Activated T-helper 2 cell treated with anti-CD3 and anti-CD28 coated beads, Interferon-gamma antibody, Interleukin-2, Interleukin-4, amounts not matched to agents 10 μg/mL and 5 μg/mL and 100 μg/mL, durations not matched to agents 14 hours and 24 hours and 36 hours (primary cell): Measurements from ENCODE around the gene IQCH. TPM values are rescaled to one million over a fixed set of nuclear protein-coding genes. Genes with fewer than 3 reads are reported as not detected.

Source experiments
- DNase-seq: peaks from one replicate; pipeline ENCODE4 v3.0.0; 2021; ENCODE audit warnings: low spot score
- H3K27ac Mint-ChIP-seq: one replicate; pipeline ENCODE4 v1.8.0; 2021; ENCODE audit warnings: mixed read lengths
- H3K27me3 Mint-ChIP-seq: one replicate; pipeline ENCODE4 v1.8.0; 2021; ENCODE audit warnings: low read depth, mixed read lengths
- H3K36me3 Mint-ChIP-seq: one replicate; pipeline ENCODE4 v1.8.0; 2021; ENCODE audit warnings: low read depth, mixed read lengths
- H3K4me1 Mint-ChIP-seq: one replicate; pipeline ENCODE4 v1.8.0; 2021; ENCODE audit warnings: low read depth, mixed read lengths
- H3K4me3 Mint-ChIP-seq: one replicate; pipeline ENCODE4 v1.8.0; 2021; ENCODE audit warnings: low read depth, mild to moderate bottlenecking, moderate library complexity, mixed read lengths
- H3K9me3 Mint-ChIP-seq: one replicate; pipeline ENCODE4 v1.8.0; 2021; ENCODE audit warnings: mixed read lengths
- intact Hi-C: fragments of 100-400 bp; cut with micrococcal nuclease; formaldehyde crosslinking; loops from one replicate; pipeline ENCODE4 v1.15.1; 2023
- total RNA-seq: library from RNA; stranded (reverse); gene quantifications from 2 replicates; pipeline ENCODE4 v1.2.3, GENCODE V29; 2022

The IQCH gene
- total RNA-seq, 1 donor from 2014 or later = 0.68 TPM

DNA sequence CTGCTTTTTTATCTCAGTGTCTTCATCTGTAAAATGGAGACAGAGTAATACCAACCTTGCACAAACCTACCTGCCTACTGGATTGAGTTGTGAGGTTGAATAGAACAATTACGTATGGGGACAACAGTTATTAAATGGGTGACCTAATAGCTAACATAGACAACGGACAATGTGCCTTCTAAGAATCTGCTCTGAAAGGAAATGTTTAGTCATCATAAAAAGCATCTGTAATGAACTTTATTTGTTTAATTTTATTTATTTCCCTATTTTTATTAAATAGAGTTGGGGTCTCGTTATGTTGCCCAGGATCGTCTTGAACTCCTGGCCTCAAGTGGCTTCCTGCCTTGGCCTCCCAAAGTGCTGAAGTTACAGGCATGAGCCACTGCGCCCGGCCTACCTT is 207.1 kb downstream of the IQCH start:
- H3K9me3 Mint-ChIP-seq = no peaks in the 10 kb centered on the region
- no peak for DNase-seq
- peaks cover 3% of the 10 kb centered on the region for H3K27me3 Mint-ChIP-seq
- no peaks in the 10 kb centered on the region for H3K36me3 Mint-ChIP-seq
- intact Hi-C loops = no loop called here
- H3K4me3 Mint-ChIP-seq = no peak overlapping the region
- H3K27ac Mint-ChIP-seq = no peak overlapping the region
- peaks cover under 1% of the 10 kb centered on the region for H3K4me1 Mint-ChIP-seq

DNA sequence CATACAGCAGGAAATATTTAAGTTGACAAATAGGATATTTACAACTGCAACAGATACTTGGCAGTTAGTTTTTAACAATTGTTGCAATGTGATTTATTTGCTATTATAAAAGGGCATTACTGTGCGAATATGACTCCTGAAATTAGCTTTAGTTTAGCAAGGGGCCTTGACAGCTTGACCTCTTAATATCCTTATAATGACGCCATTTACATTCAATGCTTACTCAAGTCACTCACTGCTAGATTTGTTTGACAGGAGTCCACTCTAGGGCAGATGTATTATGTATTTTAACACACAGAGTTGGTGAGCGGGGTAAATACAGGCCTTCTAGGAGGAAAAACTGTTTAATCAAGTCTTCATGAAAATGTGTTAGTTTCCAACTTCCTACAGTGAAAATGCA is 208.3 kb downstream of the IQCH start:
- DNase-seq = no peak
- Mint-ChIP-seq H3K4me3 (no peak overlapping the region), H3K4me1 (no peaks in the 10 kb centered on the region), H3K9me3 (no peaks in the 10 kb centered on the region), H3K36me3 (no peaks in the 10 kb centered on the region), H3K27ac (no peak overlapping the region), H3K27me3 (peaks cover 4% of the 10 kb centered on the region)
- intact Hi-C loops = no loop called here

DNA sequence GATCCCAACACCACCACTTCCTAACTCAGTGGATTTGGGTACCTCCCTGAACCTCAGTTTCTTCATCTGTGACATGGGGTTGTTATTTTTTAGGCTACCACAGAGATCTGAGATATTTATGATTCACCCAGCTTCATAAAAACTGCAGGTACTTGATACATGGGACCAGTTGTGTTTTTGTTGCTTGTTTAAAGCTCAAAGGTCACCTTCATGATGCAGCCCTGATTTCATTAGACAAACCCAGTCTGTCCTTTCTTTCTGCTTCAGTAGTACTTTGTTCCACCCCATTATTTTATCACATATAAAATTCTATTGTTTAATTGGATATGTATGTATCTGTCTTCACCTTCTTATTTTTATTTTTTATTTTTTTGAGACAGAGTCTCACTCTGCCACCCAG is 208.9 kb downstream of the IQCH start:
- Mint-ChIP-seq H3K27ac (no peak overlapping the region), H3K36me3 (no peaks in the 10 kb centered on the region), H3K4me1 (no peaks in the 10 kb centered on the region), H3K9me3 (no peaks in the 10 kb centered on the region), H3K27me3 (peaks cover 6% of the 10 kb centered on the region), H3K4me3 (no peak overlapping the region)
- intact Hi-C loops = no loop called here
- no peak for DNase-seq

DNA sequence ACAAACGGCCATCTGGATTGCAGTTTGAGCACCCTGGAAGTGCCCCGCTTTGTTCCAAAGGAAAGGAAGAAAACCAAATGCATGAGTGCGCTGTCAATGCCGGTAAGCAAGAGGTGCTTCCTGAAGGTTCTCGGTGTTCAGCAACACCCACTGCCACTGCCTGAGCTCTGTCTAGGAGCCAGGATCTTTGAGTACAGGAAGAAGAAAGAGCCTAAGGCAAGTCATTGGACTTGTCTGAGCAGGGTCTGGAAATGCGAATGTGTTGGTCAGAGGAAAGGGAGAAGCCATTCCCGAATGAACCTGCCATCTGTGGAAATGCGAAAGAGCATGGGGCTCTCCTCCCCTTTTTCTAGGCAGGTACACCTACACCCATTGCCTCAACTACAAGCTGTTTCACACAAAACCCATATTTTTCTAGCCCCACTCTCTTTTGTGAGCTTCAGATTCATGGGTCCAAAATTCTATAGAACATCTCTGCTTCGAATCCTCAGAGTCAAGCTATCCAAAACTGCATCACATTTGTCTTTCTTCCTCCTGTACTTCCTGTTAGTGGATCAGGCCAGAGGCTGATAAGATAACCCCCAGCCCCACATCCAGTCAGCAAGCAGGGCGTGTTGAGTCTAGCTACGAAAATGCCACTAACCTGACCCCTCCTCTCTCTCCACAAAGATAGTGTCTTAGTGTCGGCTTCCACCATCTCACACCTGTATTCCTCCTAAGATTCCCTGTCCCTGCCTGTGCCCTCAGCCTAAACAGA is 210.8 kb downstream of the IQCH start:
- Mint-ChIP-seq H3K9me3 (no peaks in the 10 kb centered on the region), H3K36me3 (no peaks in the 10 kb centered on the region), H3K4me3 (no peak overlapping the region), H3K27me3 (peaks cover 8% of the 10 kb centered on the region), H3K4me1 (no peaks in the 10 kb centered on the region), H3K27ac (no peak overlapping the region)
- no peak for DNase-seq
- intact Hi-C loops = no loop called here

DNA sequence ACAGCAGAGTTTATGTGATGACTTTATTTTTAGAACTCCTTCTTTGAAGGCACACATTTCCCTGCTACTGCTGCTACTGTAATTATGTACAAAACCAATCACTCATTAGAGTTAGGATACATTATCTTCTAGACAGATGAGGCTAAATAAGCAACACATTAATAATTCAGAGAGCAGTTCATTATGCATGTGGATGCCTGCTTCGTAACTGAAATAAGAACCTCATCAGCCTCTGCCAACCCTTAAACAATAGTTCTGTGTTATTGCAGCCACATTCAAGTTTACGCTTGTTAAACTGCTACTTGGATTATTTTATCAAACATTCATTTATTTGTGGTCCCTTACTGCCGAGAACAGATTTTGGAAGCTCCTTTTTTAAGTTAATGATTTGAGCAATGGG is 213.8 kb downstream of the IQCH start:
- Mint-ChIP-seq H3K36me3 (no peaks in the 10 kb centered on the region), H3K4me1 (no peaks in the 10 kb centered on the region), H3K27ac (no peak overlapping the region), H3K4me3 (no peak overlapping the region), H3K9me3 (no peaks in the 10 kb centered on the region), H3K27me3 (peaks cover 12% of the 10 kb centered on the region)
- DNase-seq = no peak
- intact Hi-C loops = no loop called here

DNA sequence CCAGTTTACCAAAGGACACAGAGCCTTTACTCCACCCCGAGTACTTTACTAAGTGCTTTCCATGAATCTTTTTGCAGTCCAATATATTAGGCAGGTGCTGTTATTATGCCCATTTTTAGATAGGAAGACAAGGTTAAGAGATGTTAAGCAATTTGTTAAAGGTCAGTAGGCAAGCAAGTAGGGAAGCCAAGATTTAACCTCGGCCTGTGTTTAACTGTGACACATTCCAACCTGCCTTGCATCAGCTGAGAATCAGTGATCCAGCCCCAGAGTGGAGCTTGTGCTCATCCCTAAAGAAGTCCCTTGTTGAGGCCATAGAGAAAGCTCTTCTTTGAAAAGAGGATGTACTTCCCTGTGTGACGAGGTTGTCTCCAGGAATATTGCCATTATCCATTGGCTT is 215.1 kb downstream of the IQCH start:
- Mint-ChIP-seq H3K4me1 (peaks cover 3% of the 10 kb centered on the region), H3K4me3 (no peak overlapping the region), H3K9me3 (no peaks in the 10 kb centered on the region), H3K27ac (no peak overlapping the region), H3K36me3 (no peaks in the 10 kb centered on the region), H3K27me3 (peaks cover 12% of the 10 kb centered on the region)
- DNase-seq = no peak
- intact Hi-C loops = no loop called here

DNA sequence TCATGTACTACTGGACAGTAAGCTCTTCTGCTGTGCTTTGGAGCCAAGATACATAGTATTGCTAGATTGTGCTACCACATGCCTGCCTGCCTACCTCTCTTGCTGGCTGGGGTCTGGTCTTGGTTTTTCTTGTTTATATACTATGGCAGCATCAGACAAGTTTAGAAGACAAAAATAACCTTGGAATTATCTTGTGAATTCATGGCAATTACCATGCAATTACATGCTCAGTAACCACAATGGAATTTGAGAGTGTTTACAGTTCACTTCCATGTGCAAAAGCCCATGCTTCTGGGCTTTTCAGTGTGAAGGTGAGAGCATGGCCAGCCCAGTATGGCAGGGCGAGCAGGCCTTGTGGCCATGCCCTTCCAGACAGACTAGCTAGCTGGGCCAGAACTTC is 218.4 kb downstream of the IQCH start:
- Mint-ChIP-seq H3K27me3 (peaks cover 11% of the 10 kb centered on the region), H3K36me3 (no peaks in the 10 kb centered on the region), H3K4me3 (no peak overlapping the region), H3K4me1 (peaks cover 7% of the 10 kb centered on the region), H3K27ac (no peak overlapping the region), H3K9me3 (no peaks in the 10 kb centered on the region)
- no peak for DNase-seq
- intact Hi-C loops = no loop called here

DNA sequence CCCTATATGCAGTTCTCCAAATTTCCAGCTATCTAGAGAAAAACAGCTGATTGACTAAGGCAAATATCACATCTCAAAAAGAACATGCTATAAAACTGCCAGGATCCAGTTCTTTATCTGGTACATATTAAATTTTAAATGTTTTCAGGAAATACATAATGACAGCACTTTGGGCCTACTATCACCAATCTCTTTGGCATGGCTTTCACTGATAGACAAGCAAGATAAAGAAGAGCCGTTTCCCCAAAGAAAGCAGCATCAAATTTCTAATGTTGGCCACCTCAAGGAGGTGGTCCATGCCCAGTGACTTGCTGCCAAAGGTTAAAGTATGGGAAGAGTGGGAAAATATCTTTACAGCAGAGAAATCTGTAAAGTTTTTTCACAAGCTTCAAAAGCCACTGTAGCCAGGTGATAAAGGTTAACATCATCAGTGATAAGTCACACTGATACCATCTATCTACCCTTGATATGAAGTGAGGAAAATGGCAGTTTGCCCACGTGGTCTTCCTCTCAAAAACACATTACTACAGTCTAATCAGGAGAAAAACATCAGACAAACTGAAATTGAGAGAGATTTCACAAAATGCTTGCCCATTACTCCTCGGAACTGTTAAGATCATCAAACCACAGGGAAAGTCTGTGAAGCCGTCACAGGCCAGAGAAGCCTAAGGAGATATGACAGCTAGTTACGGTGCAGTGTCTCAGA is 220.0 kb downstream of the IQCH start:
- intact Hi-C loops = no loop called here
- Mint-ChIP-seq H3K27ac (no peak overlapping the region), H3K36me3 (no peaks in the 10 kb centered on the region), H3K27me3 (peaks cover 10% of the 10 kb centered on the region), H3K9me3 (no peaks in the 10 kb centered on the region), H3K4me1 (peaks cover 7% of the 10 kb centered on the region), H3K4me3 (no peak overlapping the region)
- no peak for DNase-seq

DNA sequence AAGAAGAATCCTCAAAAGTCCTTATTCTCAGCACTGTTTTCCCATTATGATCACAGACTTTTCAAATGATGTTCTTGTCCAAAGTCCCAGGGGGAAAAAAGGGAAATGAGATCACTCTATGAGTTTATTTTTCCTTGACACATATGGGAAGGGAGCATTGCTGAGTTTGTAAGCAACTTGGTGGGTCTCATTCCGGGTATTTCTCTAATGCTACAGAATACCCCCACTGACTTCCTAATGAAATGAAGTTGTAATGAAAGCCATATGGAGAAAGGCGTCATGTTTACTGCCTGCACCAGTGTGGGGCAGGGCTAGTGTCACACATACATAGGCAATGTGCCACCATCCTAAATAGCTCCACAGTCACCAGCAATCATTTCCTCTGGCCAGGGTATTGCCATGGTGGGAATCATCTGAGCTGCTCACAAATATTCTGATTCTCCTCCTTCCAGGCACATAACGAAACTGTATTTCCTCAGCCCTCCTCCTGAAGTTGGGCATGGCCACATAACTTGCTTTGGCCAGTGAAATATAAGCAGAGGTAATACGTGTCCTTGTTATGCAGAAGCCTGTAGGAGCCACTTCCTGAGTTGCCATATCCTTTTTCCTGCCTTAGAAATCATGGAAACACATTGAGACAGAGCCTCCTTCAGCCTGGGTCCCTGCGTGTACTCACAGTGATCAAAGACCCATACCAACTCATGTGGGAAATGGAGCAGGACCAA is 225.4 kb downstream of the IQCH start:
- Mint-ChIP-seq H3K27ac (no peak overlapping the region), H3K27me3 (peaks cover 13% of the 10 kb centered on the region), H3K36me3 (no peaks in the 10 kb centered on the region), H3K9me3 (no peaks in the 10 kb centered on the region), H3K4me1 (peaks cover under 1% of the 10 kb centered on the region), H3K4me3 (no peak overlapping the region)
- intact Hi-C loops = no loop called here
- DNase-seq = no peak

DNA sequence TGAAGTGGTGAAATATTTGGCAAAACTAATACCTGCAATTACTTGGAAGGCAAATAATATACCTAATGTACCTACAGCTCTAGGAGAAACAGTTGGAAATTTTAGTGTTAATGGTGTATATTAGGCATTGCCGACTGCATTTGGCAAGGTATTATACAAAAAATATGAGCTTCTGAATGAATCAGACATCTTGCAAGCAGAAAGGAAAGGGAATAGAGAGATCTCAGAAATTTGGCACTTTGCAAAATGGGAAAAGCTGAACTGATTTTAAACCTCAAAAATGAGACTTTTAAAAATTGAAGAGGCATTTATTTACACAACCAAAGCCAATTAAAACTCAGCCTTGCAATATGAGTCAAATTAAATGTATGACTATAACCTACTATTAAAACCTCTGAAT is 226.2 kb downstream of the IQCH start:
- DNase-seq = no peak
- no peaks in the 10 kb centered on the region for H3K4me1 Mint-ChIP-seq
- no peaks in the 10 kb centered on the region for H3K36me3 Mint-ChIP-seq
- intact Hi-C loops = no loop called here
- H3K27me3 Mint-ChIP-seq = peaks cover 13% of the 10 kb centered on the region
- H3K9me3 Mint-ChIP-seq = no peaks in the 10 kb centered on the region
- H3K27ac Mint-ChIP-seq = no peak overlapping the region
- H3K4me3 Mint-ChIP-seq = no peak overlapping the region

DNA sequence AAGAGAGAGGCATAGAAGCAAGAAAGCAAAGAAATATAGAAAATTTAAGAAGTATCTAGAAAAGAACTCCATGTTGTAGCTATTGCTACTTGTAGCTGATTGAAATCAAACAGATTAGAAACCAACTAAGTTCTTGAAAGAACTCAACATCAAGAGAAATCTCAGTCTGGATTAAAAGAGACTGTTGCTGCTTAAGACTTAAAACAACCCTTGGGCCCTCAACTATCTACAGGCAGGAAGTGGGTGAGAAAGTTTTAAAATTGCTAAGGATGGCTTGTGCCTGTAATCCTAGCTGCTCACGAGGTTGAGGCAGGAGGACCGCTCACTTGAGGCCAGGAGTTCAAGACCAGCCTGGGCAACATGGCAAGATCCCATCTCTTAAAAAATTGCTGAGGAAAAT is 227.1 kb downstream of the IQCH start:
- H3K27ac Mint-ChIP-seq = no peak overlapping the region
- DNase-seq = no peak
- H3K27me3 Mint-ChIP-seq = peaks cover 13% of the 10 kb centered on the region
- no peaks in the 10 kb centered on the region for H3K9me3 Mint-ChIP-seq
- no peak overlapping the region for H3K4me3 Mint-ChIP-seq
- H3K36me3 Mint-ChIP-seq = no peaks in the 10 kb centered on the region
- H3K4me1 Mint-ChIP-seq = no peaks in the 10 kb centered on the region
- intact Hi-C loops = no loop called here

DNA sequence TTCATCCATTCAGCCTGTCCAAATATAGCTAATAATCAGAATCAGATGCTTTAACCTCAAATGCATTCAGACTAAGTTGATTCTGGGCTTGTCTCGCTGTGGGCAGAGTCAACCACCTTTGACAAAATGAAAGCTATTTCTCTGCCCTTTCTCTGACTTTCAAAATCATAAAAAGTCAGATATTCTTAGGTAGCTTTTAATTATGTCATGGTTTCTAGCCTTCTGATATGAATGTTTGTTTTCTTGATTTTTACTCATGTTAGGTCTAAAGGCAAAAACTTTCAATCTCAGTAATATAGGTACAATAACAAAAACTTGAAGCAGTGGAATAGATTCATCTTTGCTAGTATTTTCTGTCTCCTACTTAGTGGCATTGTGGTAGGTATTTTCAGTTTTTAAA is 241.0 kb downstream of the IQCH start:
- peaks cover 5% of the 10 kb centered on the region for H3K27me3 Mint-ChIP-seq
- intact Hi-C loops = no loop called here
- no peaks in the 10 kb centered on the region for H3K36me3 Mint-ChIP-seq
- no peak for DNase-seq
- peaks cover 8% of the 10 kb centered on the region for H3K4me1 Mint-ChIP-seq
- H3K27ac Mint-ChIP-seq = no peak overlapping the region
- no peaks in the 10 kb centered on the region for H3K9me3 Mint-ChIP-seq
- H3K4me3 Mint-ChIP-seq = no peak overlapping the region
